ENCODE data around the gene MAGI1.

Gene MAGI1

DNA sequence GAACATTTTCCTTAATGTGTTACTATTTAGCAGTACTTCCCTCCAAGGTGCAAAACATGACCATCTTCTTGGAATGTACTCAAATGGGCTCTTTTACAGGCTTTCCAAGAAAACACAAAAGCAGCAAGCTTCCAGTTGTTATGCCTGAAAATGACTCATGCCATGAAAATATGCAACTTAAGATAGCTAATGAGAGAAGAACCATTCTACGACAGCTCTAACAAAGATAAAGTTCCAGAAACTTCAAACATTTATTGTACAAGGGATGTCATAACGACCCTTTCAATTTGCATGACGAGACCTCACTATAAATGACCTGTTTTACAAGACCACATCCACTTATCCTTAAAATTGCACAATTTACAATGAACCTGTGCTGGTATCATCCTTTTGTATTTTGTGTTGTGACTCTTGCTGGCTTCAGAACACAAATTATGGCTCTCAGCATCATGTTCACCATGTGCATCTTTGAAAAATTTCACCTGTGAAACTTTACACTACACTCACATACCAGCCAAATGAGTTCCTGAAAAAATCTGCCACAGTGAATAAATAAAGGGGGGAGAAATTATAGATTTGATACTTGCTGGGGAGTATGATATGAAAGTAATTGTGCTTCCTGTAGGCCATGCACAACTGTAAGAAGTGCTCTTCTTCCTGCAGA is 433.7 kb downstream of the MAGI1 start:
- no peaks in the 10 kb centered on the region for H3K9me3 ChIP-seq
- no peak for DNase-seq
- peaks cover 0 to 19% (median 6%) of the 10 kb centered on the region in 4 donors for H3K4me1 ChIP-seq
- TF ChIP-seq, protein P1, sequence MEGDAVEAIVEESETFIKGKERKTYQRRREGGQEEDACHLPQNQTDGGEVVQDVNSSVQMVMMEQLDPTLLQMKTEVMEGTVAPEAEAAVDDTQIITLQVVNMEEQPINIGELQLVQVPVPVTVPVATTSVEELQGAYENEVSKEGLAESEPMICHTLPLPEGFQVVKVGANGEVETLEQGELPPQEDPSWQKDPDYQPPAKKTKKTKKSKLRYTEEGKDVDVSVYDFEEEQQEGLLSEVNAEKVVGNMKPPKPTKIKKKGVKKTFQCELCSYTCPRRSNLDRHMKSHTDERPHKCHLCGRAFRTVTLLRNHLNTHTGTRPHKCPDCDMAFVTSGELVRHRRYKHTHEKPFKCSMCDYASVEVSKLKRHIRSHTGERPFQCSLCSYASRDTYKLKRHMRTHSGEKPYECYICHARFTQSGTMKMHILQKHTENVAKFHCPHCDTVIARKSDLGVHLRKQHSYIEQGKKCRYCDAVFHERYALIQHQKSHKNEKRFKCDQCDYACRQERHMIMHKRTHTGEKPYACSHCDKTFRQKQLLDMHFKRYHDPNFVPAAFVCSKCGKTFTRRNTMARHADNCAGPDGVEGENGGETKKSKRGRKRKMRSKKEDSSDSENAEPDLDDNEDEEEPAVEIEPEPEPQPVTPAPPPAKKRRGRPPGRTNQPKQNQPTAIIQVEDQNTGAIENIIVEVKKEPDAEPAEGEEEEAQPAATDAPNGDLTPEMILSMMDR (IDR thresholded peaks at IDR 0.05) = no peak
- H3K36me3 ChIP-seq = no peaks in the 10 kb centered on the region
- H3K27ac ChIP-seq = no peak overlapping the region
- intact Hi-C loops (cut with DNase I; ENCODE audit: low total_unique reads) = no loop called here
- H3K4me3 ChIP-seq = no peak overlapping the region
- H3K27me3 ChIP-seq = no peaks in the 10 kb centered on the region

DNA sequence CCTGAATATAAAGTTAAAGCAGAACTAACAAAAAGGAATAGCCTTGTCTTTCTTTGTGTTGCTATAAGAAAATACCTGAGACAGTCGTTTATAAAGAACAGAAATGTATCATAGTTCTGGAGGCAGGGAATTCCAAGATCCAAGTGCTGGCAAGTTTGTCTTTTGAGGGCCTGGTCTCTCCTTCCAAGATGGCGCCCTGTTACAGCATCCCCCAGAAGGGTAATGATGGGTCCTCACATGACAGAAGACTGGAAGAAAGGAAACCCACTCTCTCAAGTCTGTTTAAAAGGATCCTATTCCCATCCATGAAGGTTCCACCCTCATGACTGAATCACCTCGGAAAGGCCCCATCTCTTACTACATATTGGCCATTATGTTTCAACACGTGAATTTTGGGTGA is 435.1 kb downstream of the MAGI1 start:
- Histone ChIP-seq H3K9me3 (no peaks in the 10 kb centered on the region), H3K27me3 (no peaks in the 10 kb centered on the region), H3K36me3 (no peaks in the 10 kb centered on the region), H3K4me1 (peaks cover 0 to 19% (median 6%) of the 10 kb centered on the region in 4 donors), H3K4me3 (no peak overlapping the region), H3K27ac (no peak overlapping the region)
- TF ChIP-seq, protein P1 (IDR thresholded peaks at IDR 0.05) = no peak
- intact Hi-C loops (cut with DNase I; ENCODE audit: low total_unique reads) = no loop called here
- no peak for DNase-seq

DNA sequence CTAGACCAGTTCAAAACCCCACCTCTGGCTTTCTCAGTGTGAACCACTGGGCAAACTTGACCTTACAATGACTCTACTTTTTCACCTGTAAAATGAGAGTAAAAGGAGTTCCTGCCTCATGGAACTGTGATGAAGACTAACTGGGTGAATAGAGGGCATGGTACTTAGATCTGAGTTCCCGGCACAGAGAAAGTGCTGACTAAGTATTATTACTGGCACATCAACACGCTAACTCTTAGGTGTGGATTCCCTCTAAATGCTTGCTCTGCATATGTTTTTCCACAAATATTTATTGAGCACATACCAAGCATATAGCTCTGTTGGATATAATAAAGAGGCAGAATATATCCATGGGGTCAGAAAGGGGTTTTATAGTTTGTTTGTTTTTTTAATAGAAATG is 437.8 kb downstream of the MAGI1 start:
- TF ChIP-seq, protein P1 (IDR thresholded peaks at IDR 0.05) = no peak
- Histone ChIP-seq H3K36me3 (no peaks in the 10 kb centered on the region), H3K9me3 (no peaks in the 10 kb centered on the region), H3K27ac (no peak overlapping the region), H3K4me1 (peaks cover 0 to 37% (median 22%) of the 10 kb centered on the region in 4 donors), H3K27me3 (no peaks in the 10 kb centered on the region), H3K4me3 (no peak overlapping the region)
- intact Hi-C loops (cut with DNase I; ENCODE audit: low total_unique reads) = no loop called here
- DNase-seq = no peak

DNA sequence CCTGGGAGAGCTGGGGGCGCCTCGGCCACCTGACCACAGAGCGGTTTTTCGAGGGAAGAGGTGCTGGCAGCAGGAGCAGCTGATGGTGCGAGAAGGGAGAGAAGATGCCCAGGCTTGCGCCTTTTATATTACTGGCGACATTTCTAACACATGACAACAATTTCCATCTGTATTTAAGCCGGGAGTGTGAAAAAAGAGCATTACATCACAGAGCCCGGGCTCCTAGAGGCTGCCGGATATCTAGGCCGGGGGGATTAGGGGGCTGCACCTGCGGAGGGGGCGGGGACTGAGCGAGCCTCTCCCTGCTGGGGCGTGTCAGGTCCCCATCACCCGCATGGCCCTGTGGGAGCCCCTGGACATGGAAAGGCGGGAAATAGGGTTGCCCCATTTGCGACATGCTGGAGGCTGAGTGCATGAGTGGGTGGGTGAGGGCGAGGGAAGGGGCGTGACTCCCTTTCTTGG is 440.7 kb downstream of the MAGI1 start:
- Histone ChIP-seq H3K36me3 (no peaks in the 10 kb centered on the region), H3K4me3 (peak overlapping the region; percentile 42 to 53), H3K4me1 (peaks cover 0 to 30% (median 16%) of the 10 kb centered on the region in 4 donors), H3K27me3 (no peaks in the 10 kb centered on the region), H3K27ac (no peak overlapping the region), H3K9me3 (no peaks in the 10 kb centered on the region)
- TF ChIP-seq, protein P1 (IDR thresholded peaks at IDR 0.05) = no peak
- intact Hi-C loops (cut with DNase I; ENCODE audit: low total_unique reads) = no loop called here
- no peak for DNase-seq

DNA sequence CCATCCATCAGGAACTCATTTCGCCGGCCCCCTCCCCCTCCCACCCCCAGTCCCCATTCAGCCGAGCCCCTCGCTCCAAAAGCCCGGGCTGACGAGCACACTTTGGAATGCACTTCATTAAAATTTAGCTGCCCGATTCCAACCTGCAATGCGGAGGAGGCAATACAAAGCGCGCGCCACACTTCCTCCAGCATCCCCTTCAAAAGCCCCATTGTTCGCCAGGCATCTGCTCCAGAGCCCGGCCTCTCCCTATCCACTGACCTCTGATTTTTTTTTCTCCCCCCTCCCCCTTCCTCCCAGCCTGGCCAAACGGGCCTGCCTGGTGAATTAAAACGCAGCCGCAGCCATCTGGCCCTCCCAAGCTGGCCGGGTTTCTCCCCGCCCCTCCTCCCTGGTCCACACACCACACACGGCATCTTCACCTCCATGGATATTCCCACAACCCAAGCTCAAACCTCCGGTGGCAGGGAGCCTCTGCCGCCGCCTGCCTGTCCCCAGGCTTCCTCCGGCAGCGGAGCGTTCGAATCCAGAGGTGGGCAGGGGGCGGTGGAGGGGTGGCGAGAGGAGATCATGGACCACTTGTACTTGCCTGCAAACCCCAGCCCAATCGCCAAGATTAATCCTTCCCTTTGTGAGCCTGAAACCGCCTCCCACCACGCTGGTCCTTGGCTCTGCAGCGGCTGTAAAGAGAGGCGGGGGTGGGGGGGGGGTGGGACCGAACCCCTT is 441.3 kb downstream of the MAGI1 start:
- Histone ChIP-seq H3K4me3 (peak overlapping the region; percentile 42 to 53), H3K4me1 (peaks cover 0 to 30% (median 16%) of the 10 kb centered on the region in 4 donors), H3K9me3 (no peaks in the 10 kb centered on the region), H3K36me3 (no peaks in the 10 kb centered on the region), H3K27ac (no peak overlapping the region), H3K27me3 (no peaks in the 10 kb centered on the region)
- no peak for DNase-seq
- intact Hi-C loops (cut with DNase I; ENCODE audit: low total_unique reads) = no loop called here
- TF ChIP-seq, protein P1 (IDR thresholded peaks at IDR 0.05) = no peak

Data from tibial artery (tissue), 4 donors.